Measurements from ENCODE around the gene TKTL1.
"Not testable (repeated sequence)": the region's sequence is repeated elsewhere in the genome, so short reads cannot be mapped to it uniquely, and the experiment has no call there.

TKTL1 gene, protein sequence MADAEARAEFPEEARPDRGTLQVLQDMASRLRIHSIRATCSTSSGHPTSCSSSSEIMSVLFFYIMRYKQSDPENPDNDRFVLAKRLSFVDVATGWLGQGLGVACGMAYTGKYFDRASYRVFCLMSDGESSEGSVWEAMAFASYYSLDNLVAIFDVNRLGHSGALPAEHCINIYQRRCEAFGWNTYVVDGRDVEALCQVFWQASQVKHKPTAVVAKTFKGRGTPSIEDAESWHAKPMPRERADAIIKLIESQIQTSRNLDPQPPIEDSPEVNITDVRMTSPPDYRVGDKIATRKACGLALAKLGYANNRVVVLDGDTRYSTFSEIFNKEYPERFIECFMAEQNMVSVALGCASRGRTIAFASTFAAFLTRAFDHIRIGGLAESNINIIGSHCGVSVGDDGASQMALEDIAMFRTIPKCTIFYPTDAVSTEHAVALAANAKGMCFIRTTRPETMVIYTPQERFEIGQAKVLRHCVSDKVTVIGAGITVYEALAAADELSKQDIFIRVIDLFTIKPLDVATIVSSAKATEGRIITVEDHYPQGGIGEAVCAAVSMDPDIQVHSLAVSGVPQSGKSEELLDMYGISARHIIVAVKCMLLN

DNA sequence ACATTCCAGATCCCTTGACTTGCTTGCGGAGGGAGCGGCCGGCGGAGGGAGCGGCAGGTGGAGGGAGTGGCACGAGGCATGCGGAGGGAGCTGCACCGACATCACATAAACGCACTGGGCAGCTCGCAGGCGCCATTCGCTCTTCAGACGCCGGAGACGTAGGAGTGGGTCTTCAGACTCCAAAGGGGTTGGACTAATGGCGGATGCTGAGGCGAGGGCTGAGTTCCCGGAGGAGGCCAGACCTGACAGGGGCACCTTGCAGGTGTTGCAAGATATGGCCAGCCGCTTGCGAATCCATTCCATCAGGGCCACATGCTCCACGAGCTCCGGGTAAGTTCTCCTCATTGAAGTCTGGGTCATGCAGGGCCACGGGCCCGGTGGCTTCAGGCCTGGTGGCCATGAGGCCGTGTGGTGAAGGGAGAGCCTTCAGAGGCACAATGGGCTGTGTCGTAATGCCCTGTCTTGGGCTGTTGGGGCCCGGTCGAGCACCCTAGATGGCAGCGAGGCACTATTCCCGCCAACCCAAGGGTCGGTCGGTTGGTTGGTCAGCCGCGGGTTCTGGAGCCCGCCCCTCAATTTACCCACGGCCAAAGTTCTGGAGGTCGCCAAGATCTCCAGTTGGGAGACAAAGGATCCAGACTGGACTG, at the start of gene TKTL1:
Gene TKTL1, plus strand, starts transcription at position 132 of the 647 bp plus-strand sequence. Its CDS starts 65 bp downstream, at position 197.
- no peak for DNase-seq (ENCODE audit: low spot score)

DNA sequence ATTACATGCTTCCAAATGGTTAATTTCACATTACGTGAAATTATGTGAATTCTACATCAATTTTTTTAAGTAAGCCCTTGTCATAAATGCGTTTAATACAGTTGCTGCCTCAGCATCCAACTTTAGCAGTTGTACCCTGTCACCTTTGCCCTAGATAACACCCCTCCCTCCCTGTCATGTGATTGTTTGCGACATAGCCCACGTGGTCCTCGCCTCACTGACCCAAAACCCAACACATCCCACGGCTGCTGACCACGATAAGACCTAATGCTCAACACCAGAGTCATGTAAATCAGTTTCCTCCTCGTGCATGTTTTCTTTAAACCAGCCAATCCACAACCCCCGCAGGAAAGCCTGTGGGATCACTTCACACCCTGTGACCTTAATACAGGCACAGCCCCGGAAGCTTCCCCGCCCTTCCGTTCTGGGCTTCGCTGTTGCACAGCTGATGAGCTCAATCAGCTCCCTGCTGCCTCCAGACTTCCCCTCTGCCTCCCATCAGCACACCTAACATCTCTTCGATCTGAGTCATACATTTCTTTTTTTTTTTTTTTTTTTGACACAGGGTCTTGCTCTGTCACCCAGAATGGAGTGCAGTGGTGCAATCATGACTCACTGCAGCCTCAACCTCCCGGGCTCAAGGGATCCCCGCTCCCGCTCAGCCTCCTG, 48.1 kb upstream of the TKTL1 start:
- not testable (repeated sequence) for DNase-seq (ENCODE audit: low spot score)

DNA sequence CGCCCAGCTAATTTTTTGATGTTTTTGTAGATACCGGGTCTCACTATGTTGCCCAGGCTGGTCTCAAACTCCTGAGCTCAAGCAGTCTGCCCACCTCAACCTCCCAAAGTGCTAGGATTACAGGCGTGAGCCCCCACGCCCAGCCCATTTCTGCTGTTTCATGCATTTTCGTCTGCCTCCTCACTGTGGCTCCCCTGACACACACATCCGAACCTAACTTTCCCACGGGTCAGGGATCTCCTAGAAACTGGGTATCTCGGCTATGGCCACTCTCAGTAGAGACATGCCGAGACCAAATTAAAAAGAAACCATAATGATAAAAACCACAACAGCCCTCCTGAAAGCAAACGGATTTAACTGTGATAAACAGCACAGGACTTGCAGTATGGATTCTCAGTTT, 47.5 kb upstream of the TKTL1 start:
- not testable (repeated sequence) for DNase-seq (ENCODE audit: low spot score)

DNA sequence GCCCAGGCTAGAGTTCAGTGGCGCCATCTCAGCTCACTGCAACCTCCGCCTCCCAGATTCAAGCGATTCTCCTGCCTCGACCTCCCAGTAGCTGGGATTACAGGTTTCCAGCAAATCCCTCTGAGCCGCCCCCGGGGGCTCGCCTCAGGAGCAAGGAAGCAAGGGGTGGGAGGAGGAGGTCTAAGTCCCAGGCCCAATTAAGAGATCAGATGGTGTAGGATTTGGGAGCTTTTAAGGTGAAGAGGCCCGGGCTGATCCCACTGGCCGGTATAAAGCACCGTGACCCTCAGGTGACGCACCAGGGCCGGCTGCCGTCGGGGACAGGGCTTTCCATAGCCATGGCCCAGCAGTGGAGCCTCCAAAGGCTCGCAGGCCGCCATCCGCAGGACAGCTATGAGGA, 38.3 kb upstream of the TKTL1 start, which contains the start of gene OPN1MW3:
Gene OPN1MW3, plus strand, starts transcription at position 301 of the 400 bp plus-strand sequence. Its CDS starts 38 bp downstream, at position 339.
- not testable (repeated sequence) for DNase-seq (ENCODE audit: low spot score)

DNA sequence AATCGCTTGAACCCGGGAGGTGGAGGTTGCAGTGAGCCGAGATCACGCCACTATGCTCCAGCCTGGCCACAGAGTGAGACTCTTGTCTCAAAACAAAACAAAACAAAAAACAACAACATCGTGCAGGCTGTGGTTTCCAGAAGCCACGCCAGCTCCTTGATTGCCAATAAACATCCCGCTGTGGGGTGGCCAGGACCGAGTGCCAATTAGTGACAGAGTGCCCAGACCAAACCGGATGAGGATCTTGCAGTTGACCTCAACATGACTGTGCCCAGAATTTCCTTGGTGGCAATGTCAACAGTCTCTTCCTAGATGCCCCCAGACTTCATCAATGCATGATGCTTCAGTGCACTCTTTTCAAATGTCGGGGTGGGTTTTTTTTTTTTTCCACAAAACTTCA, 36.9 kb upstream of the TKTL1 start:
- not testable (repeated sequence) for DNase-seq (ENCODE audit: low spot score)

DNA sequence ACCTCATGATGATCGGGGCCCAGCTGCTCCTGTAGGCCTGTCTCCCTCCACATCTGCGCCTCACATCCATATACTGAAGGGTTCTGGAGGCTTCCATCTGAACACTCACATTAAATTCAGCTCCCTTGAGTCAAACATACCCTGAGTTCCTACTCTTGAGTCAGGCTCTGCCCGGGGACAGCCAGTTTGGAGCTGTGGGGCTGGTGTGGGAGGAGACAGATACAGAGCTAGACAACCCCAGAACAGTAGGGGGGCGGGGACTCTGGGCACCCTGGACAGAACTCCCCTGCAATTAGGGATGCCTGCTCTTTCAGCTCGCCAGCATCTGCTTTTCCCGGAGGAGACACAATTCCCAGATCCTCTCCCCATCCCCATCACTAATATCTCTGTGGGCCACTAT, 32.5 kb upstream of the TKTL1 start:
- not testable (repeated sequence) for DNase-seq (ENCODE audit: low spot score)

DNA sequence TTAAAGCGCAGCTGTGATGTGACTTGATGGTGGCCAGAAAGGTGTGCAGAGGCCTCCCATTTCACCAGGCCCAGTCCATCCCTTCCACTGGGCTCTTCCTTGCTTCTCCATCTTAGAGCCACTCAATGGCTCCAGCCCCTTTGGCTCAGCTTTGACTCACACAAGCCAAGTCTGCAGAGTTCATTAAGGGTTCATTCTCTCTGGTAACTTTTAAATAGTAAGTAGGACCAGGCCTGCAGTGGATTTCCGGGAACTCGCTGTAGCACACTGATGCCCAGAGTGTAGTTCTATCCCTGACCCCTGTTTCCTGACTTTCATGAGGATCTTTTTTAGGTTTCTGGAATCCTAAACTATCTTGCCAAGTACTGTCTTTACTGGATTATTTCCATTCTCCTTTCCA, 26.4 kb upstream of the TKTL1 start:
- not testable (repeated sequence) for DNase-seq (ENCODE audit: low spot score)

DNA sequence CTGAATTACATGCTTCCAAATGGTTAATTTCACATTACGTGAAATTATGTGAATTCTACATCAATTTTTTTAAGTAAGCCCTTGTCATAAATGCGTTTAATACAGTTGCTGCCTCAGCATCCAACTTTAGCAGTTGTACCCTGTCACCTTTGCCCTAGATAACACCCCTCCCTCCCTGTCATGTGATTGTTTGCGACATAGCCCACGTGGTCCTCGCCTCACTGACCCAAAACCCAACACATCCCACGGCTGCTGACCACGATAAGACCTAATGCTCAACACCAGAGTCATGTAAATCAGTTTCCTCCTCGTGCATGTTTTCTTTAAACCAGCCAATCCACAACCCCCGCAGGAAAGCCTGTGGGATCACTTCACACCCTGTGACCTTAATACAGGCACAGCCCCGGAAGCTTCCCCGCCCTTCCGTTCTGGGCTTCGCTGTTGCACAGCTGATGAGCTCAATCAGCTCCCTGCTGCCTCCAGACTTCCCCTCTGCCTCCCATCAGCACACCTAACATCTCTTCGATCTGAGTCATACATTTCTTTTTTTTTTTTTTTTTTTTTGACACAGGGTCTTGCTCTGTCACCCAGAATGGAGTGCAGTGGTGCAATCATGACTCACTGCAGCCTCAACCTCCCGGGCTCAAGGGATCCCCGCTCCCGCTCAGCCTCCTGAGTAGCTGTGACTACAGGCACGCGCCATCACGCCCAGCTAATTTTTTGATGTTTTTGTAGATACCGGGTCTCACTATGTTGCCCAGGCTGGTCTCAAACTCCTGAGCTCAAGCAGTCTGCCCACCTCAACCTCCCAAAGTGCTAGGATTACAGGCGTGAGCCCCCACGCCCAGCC, 10.9 kb upstream of the TKTL1 start:
- not testable (repeated sequence) for DNase-seq (ENCODE audit: low spot score)

DNA sequence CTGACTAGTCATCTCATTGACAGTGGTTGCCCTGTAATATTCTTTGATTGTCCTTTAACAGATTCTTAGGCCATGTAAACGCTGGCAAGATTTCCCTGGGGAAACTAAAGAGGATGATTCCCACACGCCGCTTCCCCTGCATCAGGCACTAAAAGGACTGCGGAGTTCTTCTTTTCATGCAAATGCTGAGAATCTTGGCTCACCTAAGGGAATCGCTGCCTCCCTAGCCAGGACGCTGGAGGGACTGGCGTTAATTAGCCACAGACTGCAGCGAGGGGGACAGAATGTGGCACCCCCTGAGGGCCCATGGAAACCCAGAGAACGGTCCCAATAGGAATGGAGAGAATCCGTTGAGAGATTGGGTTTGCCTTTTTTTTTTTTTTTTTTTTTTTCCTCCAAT, 9.2 kb upstream of the TKTL1 start:
- not testable (repeated sequence) for DNase-seq (ENCODE audit: low spot score)

DNA sequence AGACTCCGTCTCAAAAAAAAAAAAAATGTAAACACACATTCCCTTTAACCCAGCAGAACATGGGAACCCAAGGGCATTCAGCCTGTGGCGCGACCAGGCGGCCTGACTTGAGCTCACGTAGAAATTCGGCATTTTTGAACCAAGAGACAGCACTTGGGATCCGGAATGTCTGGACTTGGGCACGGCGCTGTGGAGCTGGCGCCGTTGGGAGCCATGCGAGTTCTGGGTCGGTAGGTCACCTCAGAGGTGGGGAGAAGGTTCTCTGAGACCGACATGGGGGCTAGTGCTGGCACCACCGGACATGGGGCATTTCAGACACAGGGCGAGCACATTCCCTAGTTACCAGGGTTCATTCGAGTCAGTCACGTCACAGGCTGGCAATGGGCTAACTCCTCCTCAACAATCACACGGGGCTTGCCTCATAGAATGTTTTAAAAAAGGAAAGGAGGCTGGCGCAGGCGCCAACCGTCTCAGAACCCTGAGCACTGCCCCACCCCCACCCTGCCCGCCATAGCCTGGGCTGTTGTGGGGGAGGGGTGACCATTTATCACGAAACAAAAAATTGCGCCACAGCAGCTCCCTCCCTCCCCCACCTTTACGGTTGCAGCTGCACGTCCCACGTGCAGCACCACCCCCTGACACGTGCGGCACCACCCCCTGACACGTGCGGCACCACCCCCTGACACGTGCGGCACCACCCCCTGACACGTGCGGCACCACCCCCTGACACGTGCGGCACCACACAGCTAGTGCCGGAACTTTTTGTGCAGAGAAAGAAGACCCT, 612 bp upstream of the TKTL1 start, which contains the start of gene TEX28:
Gene TEX28, minus strand, starts transcription at position 334 of the 784 bp plus-strand sequence. CDS start 3,007 bp downstream, outside the sequence.
- no peak for DNase-seq (ENCODE audit: low spot score)

DNA sequence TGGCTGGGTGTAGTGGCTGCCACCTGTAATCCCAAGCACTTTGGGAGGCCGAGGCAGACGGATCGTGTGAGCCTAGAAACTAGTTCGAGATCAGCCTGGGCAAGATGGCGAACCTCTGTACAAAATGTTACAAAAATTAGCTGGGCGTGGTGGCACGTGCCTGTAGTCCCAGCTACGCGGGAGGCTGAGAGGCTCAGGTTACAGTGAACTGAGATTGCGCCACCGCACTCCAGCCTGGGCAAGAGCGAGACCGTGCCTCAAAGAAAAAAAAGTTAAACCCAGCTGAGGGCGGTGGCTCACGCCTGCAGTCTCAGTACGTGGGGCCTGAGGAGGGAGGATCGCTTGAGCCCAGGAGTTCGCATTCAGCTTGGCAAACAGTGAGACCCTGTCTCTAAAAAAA, 1.1 kb downstream of the TKTL1 start:
- DNase-seq (ENCODE audit: low spot score) = no peak

DNA sequence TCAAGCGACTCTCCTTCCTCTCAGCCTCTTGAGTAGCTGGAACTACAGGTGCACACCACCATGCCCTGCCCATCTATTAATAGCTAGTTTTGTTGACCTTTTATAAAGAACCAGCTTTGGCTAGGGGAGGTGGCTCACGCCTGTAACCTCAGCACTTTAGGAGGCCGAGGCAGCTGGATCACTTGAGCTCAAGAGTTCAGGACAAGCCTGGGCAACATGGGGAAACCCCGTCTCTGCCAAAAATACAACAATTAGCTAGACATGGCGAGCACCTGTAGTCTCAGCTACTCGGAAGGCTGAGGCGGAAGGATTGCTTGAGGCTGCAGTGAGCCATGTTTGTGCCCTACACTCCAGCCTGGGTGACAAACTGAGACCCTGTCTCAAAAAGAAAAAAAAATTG, 2.7 kb downstream of the TKTL1 start:
- no peak for DNase-seq (ENCODE audit: low spot score)

DNA sequence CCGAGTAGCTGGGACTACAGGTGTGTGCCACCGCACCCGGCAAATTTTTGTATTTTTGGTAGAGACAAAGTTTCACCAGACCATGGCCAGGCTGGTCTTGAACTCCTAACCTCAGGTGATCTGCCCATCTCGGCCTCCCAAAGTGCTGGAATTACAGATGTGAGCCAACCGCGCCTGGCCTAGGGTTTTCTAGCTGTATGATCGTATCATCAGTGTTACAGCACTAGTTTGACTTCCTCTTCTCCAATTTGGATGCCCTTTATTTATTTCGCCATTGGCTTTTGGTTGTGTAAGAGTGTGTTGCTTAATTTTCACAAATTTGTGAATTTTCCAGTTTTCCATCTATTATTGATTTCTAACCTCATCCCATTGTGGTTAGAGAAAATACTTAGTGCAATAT, 5.2 kb downstream of the TKTL1 start:
- DNase-seq (ENCODE audit: low spot score) = no peak

DNA sequence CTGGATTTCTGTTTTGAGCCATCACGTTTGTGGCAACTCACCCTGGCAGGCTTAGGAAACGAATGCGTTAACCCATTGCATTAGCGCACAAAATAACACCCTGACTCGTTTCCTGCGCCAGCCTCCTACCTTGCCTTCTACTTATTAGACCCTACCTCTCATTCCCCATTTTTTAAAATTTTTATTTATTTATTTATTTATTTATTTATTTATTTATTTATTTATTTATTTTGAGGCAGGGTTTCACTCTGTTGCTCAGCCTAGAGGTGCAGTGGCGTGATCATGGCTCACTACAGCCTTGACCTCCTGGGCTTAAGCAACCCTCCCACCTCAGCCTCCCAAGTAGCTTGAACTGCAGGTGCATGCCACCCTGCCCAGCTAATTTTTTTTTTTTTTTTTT, 7.4 kb downstream of the TKTL1 start:
- not testable (repeated sequence) for DNase-seq (ENCODE audit: low spot score)

DNA sequence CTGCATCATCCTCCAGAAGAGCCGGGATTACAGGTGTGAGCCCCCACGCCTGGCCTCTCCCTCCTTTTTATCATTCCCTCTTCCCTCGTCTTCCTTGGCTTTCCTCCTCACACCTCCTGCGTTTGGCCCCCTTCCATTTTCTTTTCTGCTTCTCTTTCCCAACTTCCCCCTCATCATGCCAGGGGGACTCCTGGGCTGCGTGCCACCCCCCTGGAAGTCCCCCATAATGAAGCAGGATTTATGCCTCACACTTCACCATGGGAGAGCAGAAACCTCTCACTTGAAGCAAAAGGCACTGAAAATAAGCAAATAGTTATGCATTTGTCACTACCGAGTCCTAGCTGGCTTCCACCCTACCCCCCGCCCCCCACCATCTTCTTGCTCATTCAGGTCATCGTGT, 7.9 kb downstream of the TKTL1 start:
- no peak for DNase-seq (ENCODE audit: low spot score)

DNA sequence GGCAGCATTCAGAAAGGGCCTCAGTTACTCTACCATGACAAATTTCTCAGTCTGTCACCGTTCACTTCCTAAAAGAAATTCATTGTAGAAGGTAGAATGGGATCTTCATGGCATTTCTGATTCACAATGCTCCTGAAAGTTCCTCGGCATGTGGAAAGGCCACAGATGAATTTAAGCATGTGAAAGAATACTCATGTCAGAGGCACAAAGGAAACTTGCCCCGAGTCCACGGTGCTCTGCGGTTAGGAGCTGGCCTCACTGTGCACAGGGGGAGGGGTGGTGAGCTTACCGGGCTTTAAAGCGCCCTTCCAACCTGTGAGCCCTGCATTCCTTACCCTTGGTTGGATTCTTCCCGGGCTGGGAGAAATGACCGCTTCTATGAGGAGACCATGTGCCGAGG, 9.3 kb downstream of the TKTL1 start:
- DNase-seq (ENCODE audit: low spot score) = no peak

DNA sequence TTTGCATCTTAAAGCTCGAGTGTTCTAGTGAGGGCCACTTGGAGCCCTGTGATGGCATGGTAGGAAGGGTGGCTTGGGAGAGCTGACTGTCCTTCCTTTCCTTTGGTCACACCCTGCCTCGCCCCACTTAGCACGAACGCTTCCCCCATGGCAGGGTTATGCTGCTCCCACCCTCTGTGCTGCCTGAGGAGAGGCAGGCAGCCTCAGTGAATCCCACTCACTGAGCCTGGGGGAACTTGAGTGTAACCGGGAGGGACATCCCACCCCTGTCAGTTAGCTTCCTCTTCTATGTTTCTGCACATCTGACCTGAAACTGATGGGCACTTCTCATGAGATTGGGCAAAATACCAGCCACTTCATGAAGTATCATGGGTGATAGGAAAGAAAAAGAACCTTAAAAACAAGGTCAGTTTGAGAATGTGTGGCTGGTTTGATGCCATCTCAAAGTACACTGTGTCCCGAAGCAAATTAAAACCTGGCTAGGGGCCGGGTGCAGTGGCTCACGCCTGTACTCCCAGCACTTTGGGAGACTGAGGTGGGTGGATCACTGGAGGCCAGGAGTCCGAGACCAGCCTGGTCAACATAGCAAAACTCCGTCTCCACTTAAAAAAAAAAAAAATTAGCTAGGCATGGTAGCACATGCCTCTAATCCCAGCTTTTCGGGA, 10.1 kb downstream of the TKTL1 start:
- no peak for DNase-seq (ENCODE audit: low spot score)

DNA sequence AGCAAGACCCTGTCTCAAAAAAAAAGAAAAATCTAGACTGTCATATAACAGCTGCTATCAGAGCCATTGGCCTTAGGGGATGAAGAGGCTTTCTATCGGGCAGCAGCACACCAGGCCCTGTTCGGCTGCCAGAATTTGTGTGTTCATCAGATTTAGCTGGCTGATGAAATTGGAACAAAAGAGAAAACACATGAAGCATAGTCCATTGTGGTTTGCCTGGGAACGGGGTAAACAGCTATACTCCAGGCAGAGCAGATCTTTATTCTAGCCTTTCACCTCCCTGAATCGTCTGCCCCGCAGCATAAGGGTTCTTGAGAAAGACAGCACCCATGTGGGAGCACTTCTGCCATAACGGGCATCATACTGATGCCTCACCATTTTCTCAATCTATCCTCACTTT, 11.6 kb downstream of the TKTL1 start:
- no peak for DNase-seq (ENCODE audit: low spot score)

DNA sequence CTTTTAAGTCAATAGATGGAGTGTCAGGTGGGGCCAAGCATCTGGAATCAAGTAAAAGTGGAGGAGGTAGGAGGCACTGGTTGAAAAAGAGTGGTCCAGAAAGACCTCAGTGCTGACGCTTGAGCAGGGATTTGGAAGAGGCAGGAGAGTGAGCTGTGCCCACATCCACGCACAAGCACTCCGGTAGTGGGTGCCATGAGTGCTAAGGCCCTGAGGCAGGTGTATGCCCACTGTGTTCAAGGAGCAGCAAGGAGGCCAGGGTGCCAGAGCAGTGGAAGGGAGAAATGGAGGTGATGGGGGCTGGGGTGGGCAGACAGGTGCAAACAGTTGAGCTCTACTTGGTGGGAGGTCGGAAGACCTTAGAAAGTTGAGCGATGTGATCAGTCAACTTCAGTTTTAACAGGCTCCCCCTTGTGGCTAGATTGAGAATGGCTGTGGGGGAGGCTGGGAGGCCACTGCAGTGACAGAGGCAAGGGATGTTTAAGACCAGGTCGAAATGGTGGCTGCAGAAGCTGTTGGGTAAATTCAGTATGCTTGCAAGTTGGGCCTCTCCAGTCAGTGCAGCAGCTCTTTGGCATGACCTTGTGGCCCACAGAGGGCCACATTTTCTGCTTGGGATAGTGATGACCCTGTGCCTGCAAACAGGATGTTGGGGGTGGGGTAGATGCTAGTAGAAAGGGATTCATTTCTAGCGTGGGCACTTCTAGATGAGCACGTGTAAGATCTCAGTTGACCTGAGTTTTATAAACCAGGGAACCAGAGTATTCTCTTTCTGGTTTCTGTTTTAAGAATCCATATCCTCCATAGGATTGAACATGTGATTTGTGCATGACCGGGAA, 12.7 kb downstream of the TKTL1 start:
- peak; percentile 84 for DNase-seq (ENCODE audit: low spot score)
